HG03280 (cell line): ENCODE results near the gene TMEM147.

ENCODE experiments used
- ATAC-seq: cut with Tn5 transposase; IDR thresholded peaks from one replicate; pipeline ENCODE4 v1.9.1; 2021; ENCODE audit warnings: mild to moderate bottlenecking, moderate library complexity; ENCODE audit not compliant: unreplicated experiment

Gene TMEM147

GRCh38 chr19:35545001-35545854, at the start of gene TMEM147:
TMEM147 (plus strand) TSS chr19:35545626; CDS start chr19:35545740, 114 bp downstream.
- peak; percentile 85 for ATAC-seq

GRCh38 chr19:35497406-35497805, 48.0 kb upstream of the TMEM147 start:
- no peak for ATAC-seq

- no peak for ATAC-seq
Measured at GRCh38 chr19:35498220-35498619, 47.2 kb upstream of the TMEM147 start.

GRCh38 chr19:35498984-35499527, 46.4 kb upstream of the TMEM147 start:
- no peak for ATAC-seq

GRCh38 chr19:35500611-35501010, 44.8 kb upstream of the TMEM147 start:
- no peak for ATAC-seq

GRCh38 chr19:35501684-35502083, 43.7 kb upstream of the TMEM147 start:
- no peak for ATAC-seq

- ATAC-seq: no peak
Measured at GRCh38 chr19:35502751-35503150, 42.7 kb upstream of the TMEM147 start.

GRCh38 chr19:35506011-35506410, 39.4 kb upstream of the TMEM147 start:
- no peak for ATAC-seq

GRCh38 chr19:35507561-35507960, 37.9 kb upstream of the TMEM147 start:
- no peak for ATAC-seq

- ATAC-seq: no peak
Measured at GRCh38 chr19:35508129-35508528, 37.3 kb upstream of the TMEM147 start.

- ATAC-seq: no peak
Measured at GRCh38 chr19:35509018-35509652, 36.3 kb upstream of the TMEM147 start.

GRCh38 chr19:35509861-35510625, 35.4 kb upstream of the TMEM147 start:
- no peak for ATAC-seq

- ATAC-seq: no peak
Measured at GRCh38 chr19:35510626-35510964, 34.8 kb upstream of the TMEM147 start.

- no peak for ATAC-seq
Measured at GRCh38 chr19:35511337-35511736, 34.1 kb upstream of the TMEM147 start.

GRCh38 chr19:35512831-35513627, 32.4 kb upstream of the TMEM147 start:
- ATAC-seq: no peak

GRCh38 chr19:35513628-35514281, 31.7 kb upstream of the TMEM147 start, which contains the start of gene DMKN:
DMKN (minus strand) TSS chr19:35513649; CDS start chr19:35513475, 174 bp downstream.
- ATAC-seq: no peak

GRCh38 chr19:35514282-35514809, 31.1 kb upstream of the TMEM147 start:
- no peak for ATAC-seq

- ATAC-seq: no peak
Measured at GRCh38 chr19:35516310-35516709, 29.1 kb upstream of the TMEM147 start.

- no peak for ATAC-seq
Measured at GRCh38 chr19:35517342-35517741, 28.1 kb upstream of the TMEM147 start.

- ATAC-seq: no peak
Measured at GRCh38 chr19:35518313-35518712, 27.1 kb upstream of the TMEM147 start.
